ENCODE measurements around the gene SHOX.

Gene SHOX

DNA sequence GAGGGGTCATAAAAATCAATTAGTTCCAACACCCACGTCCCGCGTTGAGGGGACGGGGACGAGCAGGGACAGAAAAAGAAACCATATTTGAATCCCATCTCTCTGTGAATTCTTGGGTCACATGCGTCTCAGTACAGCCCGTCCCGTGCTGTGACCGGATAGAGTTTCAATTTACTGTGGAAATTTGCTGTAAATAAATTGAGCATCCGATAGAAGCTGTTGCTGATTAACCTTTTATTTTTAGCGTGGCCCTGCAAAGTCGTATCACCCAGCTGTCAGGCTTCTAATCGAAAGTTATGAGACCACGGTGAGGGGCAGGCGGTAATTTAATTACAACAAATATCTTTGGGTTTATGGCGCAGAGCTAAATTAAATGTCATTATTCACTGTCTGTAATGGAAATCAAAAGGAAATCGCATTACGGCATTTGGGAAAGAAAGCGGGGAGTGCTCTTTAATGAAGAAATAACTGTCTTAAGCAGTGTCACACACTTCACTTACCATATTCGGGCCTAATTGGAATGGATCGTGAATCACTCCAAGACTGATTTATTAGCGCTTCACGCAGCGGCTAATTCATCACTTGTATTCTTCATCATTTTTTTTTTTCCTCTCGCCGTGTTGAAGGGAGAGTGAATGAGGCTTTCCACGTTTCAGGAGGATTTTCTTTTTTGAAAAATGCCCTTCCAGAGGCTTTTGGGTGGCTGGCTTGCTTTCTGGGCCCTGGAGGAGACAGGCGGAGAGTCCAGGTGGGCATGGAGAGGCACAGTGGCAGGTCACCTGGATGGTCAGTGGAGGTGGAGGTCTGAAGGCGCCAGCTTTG is 7.3 kb downstream of the SHOX start:
- Histone ChIP-seq H3K27ac (ENCODE audit: low read length) (no peak overlapping the region), H2AFZ (ENCODE audit: low read depth, low read length) (no peak overlapping the region), H3K4me1 (ENCODE audit: insufficient read depth, low read length) (no peaks in the 10 kb centered on the region), H3K4me2 (ENCODE audit: insufficient read depth, low read length) (no peak overlapping the region), H3K9ac (ENCODE audit: low read depth, low read length) (no peak overlapping the region), H3K4me3 (ENCODE audit: low read depth in 1 of 2, low read length in 2 of 2) (no peak overlapping the region), H3K9me3 (ENCODE audit: insufficient read depth, low read length, severe bottlenecking) (no peaks in the 10 kb centered on the region), H4K20me1 (ENCODE audit: insufficient read depth, low read length) (no peaks in the 10 kb centered on the region), H3K36me3 (ENCODE audit: insufficient read depth, low read length) (no peaks in the 10 kb centered on the region), H3K27me3 (ENCODE audit: insufficient read depth, low read length, poor library complexity) (no peaks in the 10 kb centered on the region), H3K79me2 (ENCODE audit: insufficient read depth, low read length) (no peaks in the 10 kb centered on the region)
- ATAC-seq (ENCODE audit: insufficient read depth, low read depth) (no peak), DNase-seq (no peak)
- no peak for TF ChIP-seq EZH2 (IDR thresholded peaks at IDR 0.05; ENCODE audit: borderline replicate concordance, low read depth, low read length, severe bottlenecking)
- TF ChIP-seq, protein P1, sequence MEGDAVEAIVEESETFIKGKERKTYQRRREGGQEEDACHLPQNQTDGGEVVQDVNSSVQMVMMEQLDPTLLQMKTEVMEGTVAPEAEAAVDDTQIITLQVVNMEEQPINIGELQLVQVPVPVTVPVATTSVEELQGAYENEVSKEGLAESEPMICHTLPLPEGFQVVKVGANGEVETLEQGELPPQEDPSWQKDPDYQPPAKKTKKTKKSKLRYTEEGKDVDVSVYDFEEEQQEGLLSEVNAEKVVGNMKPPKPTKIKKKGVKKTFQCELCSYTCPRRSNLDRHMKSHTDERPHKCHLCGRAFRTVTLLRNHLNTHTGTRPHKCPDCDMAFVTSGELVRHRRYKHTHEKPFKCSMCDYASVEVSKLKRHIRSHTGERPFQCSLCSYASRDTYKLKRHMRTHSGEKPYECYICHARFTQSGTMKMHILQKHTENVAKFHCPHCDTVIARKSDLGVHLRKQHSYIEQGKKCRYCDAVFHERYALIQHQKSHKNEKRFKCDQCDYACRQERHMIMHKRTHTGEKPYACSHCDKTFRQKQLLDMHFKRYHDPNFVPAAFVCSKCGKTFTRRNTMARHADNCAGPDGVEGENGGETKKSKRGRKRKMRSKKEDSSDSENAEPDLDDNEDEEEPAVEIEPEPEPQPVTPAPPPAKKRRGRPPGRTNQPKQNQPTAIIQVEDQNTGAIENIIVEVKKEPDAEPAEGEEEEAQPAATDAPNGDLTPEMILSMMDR (IDR thresholded peaks at IDR 0.05; ENCODE audit: borderline replicate concordance, extremely low read depth, low read length, poor library complexity, severe bottlenecking), result no peak

DNA sequence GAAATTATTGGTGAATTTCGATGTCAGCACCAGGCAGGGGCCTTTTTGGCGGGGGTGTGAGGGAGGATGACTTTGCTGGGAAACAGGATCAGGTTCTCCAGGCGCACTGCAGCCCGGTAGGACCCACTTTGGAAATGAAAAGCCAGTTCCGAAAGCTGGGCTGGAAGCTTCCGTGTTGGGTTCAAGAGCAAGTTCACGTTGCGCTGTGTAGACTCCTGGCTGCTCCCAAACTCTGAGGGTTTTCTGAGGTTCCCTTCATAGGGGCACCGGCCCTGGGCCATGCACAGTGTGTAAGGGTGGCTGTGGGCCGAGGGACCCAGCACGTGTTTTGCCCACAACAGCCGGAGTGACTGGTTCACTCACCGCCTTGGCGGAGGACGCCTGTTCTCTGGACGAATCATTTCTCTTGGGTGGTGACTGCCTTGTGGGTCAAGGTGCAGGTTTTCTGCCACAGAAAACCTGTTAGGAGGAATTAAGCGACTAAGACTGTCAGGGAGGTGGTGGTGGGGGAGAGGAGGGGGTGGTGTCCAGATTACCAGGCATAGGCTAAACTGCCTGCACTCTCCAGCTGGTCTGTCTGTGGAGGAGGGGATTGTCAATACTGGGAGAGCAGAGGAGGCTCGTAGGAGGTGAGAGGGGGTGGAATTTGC is 8.0 kb downstream of the SHOX start:
- no peaks in the 10 kb centered on the region for H3K9me3 ChIP-seq (ENCODE audit: insufficient read depth, low read length, severe bottlenecking)
- H3K79me2 ChIP-seq (ENCODE audit: insufficient read depth, low read length), result no peaks in the 10 kb centered on the region
- H3K27me3 ChIP-seq (ENCODE audit: insufficient read depth, low read length, poor library complexity), result no peaks in the 10 kb centered on the region
- H3K36me3 ChIP-seq (ENCODE audit: insufficient read depth, low read length), result no peaks in the 10 kb centered on the region
- H3K4me1 ChIP-seq (ENCODE audit: insufficient read depth, low read length), result no peaks in the 10 kb centered on the region
- H3K4me3 ChIP-seq (ENCODE audit: low read depth in 1 of 2, low read length in 2 of 2), result no peak overlapping the region
- H3K27ac ChIP-seq (ENCODE audit: low read length), result no peak overlapping the region
- ATAC-seq (ENCODE audit: insufficient read depth, low read depth) (no peak), DNase-seq (no peak)
- H4K20me1 ChIP-seq (ENCODE audit: insufficient read depth, low read length), result no peaks in the 10 kb centered on the region
- no peak overlapping the region for H2AFZ ChIP-seq (ENCODE audit: low read depth, low read length)
- H3K9ac ChIP-seq (ENCODE audit: low read depth, low read length), result no peak overlapping the region
- TF ChIP-seq, protein P1 (IDR thresholded peaks at IDR 0.05; ENCODE audit: borderline replicate concordance, extremely low read depth, low read length, poor library complexity, severe bottlenecking), result no peak
- TF ChIP-seq EZH2 (IDR thresholded peaks at IDR 0.05; ENCODE audit: borderline replicate concordance, low read depth, low read length, severe bottlenecking), result no peak
- H3K4me2 ChIP-seq (ENCODE audit: insufficient read depth, low read length), result no peak overlapping the region

DNA sequence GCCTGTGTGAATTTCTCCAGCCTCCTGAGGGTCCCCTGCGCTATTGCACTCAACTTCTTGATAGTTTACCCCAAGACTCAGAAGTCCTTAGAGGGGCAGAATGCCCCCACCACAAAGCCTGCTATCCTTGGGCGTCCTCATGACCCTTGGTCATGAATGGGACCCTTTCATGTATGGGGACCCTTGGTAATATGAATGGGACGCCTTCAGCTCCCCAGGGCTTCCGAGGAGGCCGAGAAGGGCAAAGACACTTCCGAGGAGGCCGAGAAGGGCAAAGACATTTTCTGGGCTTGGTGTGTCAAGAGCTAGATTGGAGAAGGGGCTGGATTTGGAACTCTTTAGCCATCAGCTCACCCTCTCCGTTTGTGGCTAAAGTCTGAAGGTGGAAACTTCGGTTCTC is 8.6 kb downstream of the SHOX start:
- Histone ChIP-seq H3K36me3 (ENCODE audit: insufficient read depth, low read length) (no peaks in the 10 kb centered on the region), H3K27me3 (ENCODE audit: insufficient read depth, low read length, poor library complexity) (no peaks in the 10 kb centered on the region), H3K27ac (ENCODE audit: low read length) (no peak overlapping the region), H2AFZ (ENCODE audit: low read depth, low read length) (no peak overlapping the region), H4K20me1 (ENCODE audit: insufficient read depth, low read length) (no peaks in the 10 kb centered on the region), H3K9me3 (ENCODE audit: insufficient read depth, low read length, severe bottlenecking) (no peaks in the 10 kb centered on the region), H3K4me2 (ENCODE audit: insufficient read depth, low read length) (no peak overlapping the region), H3K9ac (ENCODE audit: low read depth, low read length) (no peak overlapping the region), H3K79me2 (ENCODE audit: insufficient read depth, low read length) (no peaks in the 10 kb centered on the region), H3K4me3 (ENCODE audit: low read depth in 1 of 2, low read length in 2 of 2) (no peak overlapping the region), H3K4me1 (ENCODE audit: insufficient read depth, low read length) (no peaks in the 10 kb centered on the region)
- TF ChIP-seq, protein P1 (IDR thresholded peaks at IDR 0.05; ENCODE audit: borderline replicate concordance, extremely low read depth, low read length, poor library complexity, severe bottlenecking), result no peak
- no peak for TF ChIP-seq EZH2 (IDR thresholded peaks at IDR 0.05; ENCODE audit: borderline replicate concordance, low read depth, low read length, severe bottlenecking)
- DNase-seq (no peak), ATAC-seq (ENCODE audit: insufficient read depth, low read depth) (no peak)
